Bronchial epithelial cell (primary cell): ENCODE measurements around the gene SLC13A5. TPM values are rescaled to one million over a fixed set of nuclear protein-coding genes. Genes with fewer than 3 reads are reported as not detected.
A peak's percentile ranks its signal among the peaks of the same experiment; 100 is the strongest.
"Not testable (repeated sequence)": the region's sequence is repeated elsewhere in the genome, so short reads cannot be mapped to it uniquely, and the experiment has no call there.

Experiments used
- DNase-seq: peaks from one replicate; pipeline ENCODE4 v3.0.0-alpha.2; 2010; ENCODE audit warnings: low read depth
- FAIRE-seq: peaks from 2 replicates; lab custom pipeline; 2011; peaks lifted over from hg19 to GRCh38; lab: Jason Lieb, UNC
- H3K27me3 ChIP-seq: 2 replicates; pipeline ENCODE4 v1.5.1; 2011; ENCODE audit warnings: low read length; ENCODE audit not compliant: control insufficient read depth, insufficient read depth
- H3K36me3 ChIP-seq: 2 replicates; pipeline ENCODE4 v1.5.1; 2011; ENCODE audit warnings: low read length; ENCODE audit not compliant: control insufficient read depth, insufficient read depth
- H3K4me3 ChIP-seq: 2 replicates; pipeline ENCODE4 v1.5.1; 2011; ENCODE audit warnings: mild to moderate bottlenecking, low read depth, low read length, control low read depth
- CTCF ChIP-seq: IDR thresholded peaks from 2 replicates; pipeline ENCODE4 v1.5.1; 2011; ENCODE audit warnings: mild to moderate bottlenecking, moderate library complexity, low read length, control low read depth, inconsistent platforms; ENCODE audit not compliant: insufficient read depth, severe bottlenecking
- total RNA-seq: library from RNA; depleted of rRNA; stranded (reverse); fragments of >200 nt; gene quantifications from 2 replicates; pipeline ENCODE4 v1.2.1, GENCODE V29; 2014

SLC13A5 gene
- total RNA-seq, 1 donor from 2014 or later: 0.53 TPM

- TF ChIP-seq CTCF: no peak
- H3K27me3 ChIP-seq: no peaks in the 10 kb centered on the region
- H3K36me3 ChIP-seq: no peaks in the 10 kb centered on the region
- no peak for FAIRE-seq
- DNase-seq: no peak
- H3K4me3 ChIP-seq: no peak overlapping the region
Observed at GRCh38 chr17:6699997-6700947, 12.9 kb downstream of the SLC13A5 start.

- no peak for DNase-seq
- peak; percentile 23 for FAIRE-seq
- Histone ChIP-seq H3K4me3 (no peak overlapping the region), H3K36me3 (no peaks in the 10 kb centered on the region), H3K27me3 (peaks cover 2% of the 10 kb centered on the region)
- no peak for TF ChIP-seq CTCF
Observed at GRCh38 chr17:6698004-6698403, 15.2 kb downstream of the SLC13A5 start.

GRCh38 chr17:6696906-6697305 lies 16.3 kb downstream of the SLC13A5 start:
- Histone ChIP-seq H3K27me3 (peaks cover 2% of the 10 kb centered on the region), H3K36me3 (no peaks in the 10 kb centered on the region), H3K4me3 (no peak overlapping the region)
- TF ChIP-seq CTCF: no peak
- FAIRE-seq (no peak), DNase-seq (no peak)

DNA sequence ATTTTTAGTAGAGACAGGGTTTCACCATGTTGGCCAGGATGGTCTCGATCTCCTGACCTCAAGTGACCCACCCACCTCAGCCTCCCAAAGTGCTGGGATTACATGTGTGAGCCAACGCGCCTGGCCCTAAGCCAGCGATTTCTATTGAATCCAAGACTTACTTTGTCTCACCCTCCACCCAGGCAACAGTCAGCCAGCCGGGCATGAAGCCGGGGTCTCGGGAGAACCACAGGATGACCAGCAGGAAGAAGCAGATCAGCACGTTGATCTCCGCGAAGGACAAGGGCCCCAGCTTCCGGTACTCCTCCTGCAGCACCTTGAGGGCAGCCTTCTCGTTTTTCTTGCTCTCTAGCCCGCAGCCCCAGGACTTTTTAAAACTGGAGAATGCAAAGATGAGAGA lies 17.6 kb downstream of the SLC13A5 start:
- TF ChIP-seq CTCF: no peak
- H3K4me3 ChIP-seq: no peak overlapping the region
- peaks cover 2% of the 10 kb centered on the region for H3K27me3 ChIP-seq
- H3K36me3 ChIP-seq: no peaks in the 10 kb centered on the region
- FAIRE-seq (no peak), DNase-seq (no peak)

GRCh38 chr17:6695051-6695450 lies 18.1 kb downstream of the SLC13A5 start:
- no peak overlapping the region for H3K4me3 ChIP-seq
- FAIRE-seq (peak; percentile 13), DNase-seq (no peak)
- no peak for TF ChIP-seq CTCF
- H3K27me3 ChIP-seq: peaks cover 2% of the 10 kb centered on the region
- H3K36me3 ChIP-seq: no peaks in the 10 kb centered on the region

DNA sequence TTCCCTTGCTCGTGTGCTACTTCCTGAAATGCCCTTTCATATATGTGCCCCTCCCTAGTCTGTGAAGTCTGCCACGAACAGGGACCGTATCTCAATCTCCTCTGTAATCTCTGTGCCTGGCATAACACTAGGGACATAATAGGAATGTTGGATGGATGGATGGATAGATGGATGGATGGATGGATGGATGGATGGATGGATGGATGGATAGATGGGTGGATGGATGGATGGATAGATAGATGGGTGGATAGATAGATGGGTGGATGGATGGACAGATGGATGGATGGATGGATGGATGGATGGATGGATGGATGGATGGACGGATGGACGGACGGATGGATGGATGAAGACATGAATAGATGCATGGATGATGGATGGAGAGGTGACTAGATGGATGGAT lies 21.2 kb downstream of the SLC13A5 start:
- not testable (repeated sequence) for H3K4me3 ChIP-seq, FAIRE-seq, H3K36me3 ChIP-seq, DNase-seq, H3K27me3 ChIP-seq
